GM12874 (cell line): ENCODE measurements around the gene KLHL28.

Experiments
- CTCF ChIP-seq: IDR thresholded peaks from 2 replicates; pipeline ENCODE4 v1.5.1; 2011; ENCODE audit warnings: low read depth, mild to moderate bottlenecking, control low read depth, low read length, moderate library complexity; ENCODE audit not compliant: insufficient read depth

Gene KLHL28

GRCh38 chr14:44961554-44962333 lies at the start of gene KLHL28, which contains the start of gene TOGARAM1:
Gene KLHL28 (minus strand): TSS chr14:44961947. CDS start chr14:44945928, 16,019 bp downstream.
Gene TOGARAM1 (plus strand): TSS chr14:44962190. CDS start chr14:44962422, 232 bp downstream.
- no peak for TF ChIP-seq CTCF

- TF ChIP-seq CTCF = no peak
Measured at GRCh38 chr14:45003924-45004323, 42.2 kb upstream of the KLHL28 start.

- TF ChIP-seq CTCF = no peak
Measured at GRCh38 chr14:44995770-44996294, 34.1 kb upstream of the KLHL28 start.

- no peak for TF ChIP-seq CTCF
Measured at GRCh38 chr14:44995196-44995595, 33.4 kb upstream of the KLHL28 start.

GRCh38 chr14:44990533-44990932 lies 28.8 kb upstream of the KLHL28 start:
- TF ChIP-seq CTCF = no peak

- TF ChIP-seq CTCF = no peak
Measured at GRCh38 chr14:44989497-44990440, 28.0 kb upstream of the KLHL28 start.

GRCh38 chr14:44988694-44989093 lies 26.9 kb upstream of the KLHL28 start:
- TF ChIP-seq CTCF = no peak
